Measurements from ENCODE around the gene GPR135.

The GPR135 gene

DNA sequence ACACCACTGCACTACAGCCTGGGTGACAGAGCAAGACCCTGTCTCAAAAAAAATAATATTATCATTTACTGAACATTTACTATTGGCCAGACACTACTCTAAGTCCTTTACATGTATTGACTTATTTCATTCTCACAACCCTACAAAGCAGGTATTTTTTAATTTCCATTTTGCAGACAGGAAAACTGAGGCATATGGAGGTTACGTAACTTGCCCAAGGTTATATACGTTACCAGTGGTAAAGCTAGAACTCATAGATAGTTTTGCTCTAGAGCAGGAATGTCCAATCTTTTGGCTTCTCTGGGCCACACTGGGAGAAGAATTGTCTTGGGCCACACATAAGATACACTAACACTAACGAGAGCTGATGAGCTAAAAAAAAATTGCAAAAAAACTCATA lies 13.4 kb upstream of the GPR135 start:
- Histone ChIP-seq H3K4me3 (ENCODE audit: low read length) (no peak overlapping the region), H3K27ac (ENCODE audit: low read depth, low read length) (no peak overlapping the region), H3K9me3 (ENCODE audit: control insufficient read depth, insufficient read depth, low read length) (no peaks in the 10 kb centered on the region), H3K79me2 (ENCODE audit: control insufficient read depth, low read length) (peaks cover 29% of the 10 kb centered on the region), H3F3A (ENCODE audit: control insufficient read depth, insufficient read depth) (no peaks in the 10 kb centered on the region), H3K9me2 (replicated peaks; ENCODE audit: control insufficient read depth, low read length) (no peaks in the 10 kb centered on the region), H3K27me3 (ENCODE audit: control insufficient read depth, low read length) (no peaks in the 10 kb centered on the region), H3K4me2 (ENCODE audit: low read length) (no peak overlapping the region), H3K4me1 (ENCODE audit: control insufficient read depth, low read length) (peaks cover 31% of the 10 kb centered on the region), H4K20me1 (ENCODE audit: control insufficient read depth, insufficient read depth, low read depth, low read length) (0 out of 2 replicates have a peak, but pooled peaks cover 3% of the 10 kb centered on the region), H3K36me3 (ENCODE audit: control insufficient read depth, low read length) (peaks cover 54% of the 10 kb centered on the region)
- TF ChIP-seq, protein P1, sequence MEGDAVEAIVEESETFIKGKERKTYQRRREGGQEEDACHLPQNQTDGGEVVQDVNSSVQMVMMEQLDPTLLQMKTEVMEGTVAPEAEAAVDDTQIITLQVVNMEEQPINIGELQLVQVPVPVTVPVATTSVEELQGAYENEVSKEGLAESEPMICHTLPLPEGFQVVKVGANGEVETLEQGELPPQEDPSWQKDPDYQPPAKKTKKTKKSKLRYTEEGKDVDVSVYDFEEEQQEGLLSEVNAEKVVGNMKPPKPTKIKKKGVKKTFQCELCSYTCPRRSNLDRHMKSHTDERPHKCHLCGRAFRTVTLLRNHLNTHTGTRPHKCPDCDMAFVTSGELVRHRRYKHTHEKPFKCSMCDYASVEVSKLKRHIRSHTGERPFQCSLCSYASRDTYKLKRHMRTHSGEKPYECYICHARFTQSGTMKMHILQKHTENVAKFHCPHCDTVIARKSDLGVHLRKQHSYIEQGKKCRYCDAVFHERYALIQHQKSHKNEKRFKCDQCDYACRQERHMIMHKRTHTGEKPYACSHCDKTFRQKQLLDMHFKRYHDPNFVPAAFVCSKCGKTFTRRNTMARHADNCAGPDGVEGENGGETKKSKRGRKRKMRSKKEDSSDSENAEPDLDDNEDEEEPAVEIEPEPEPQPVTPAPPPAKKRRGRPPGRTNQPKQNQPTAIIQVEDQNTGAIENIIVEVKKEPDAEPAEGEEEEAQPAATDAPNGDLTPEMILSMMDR (IDR thresholded peaks at IDR 0.05; ENCODE audit: low read depth, low read length, poor library complexity, severe bottlenecking) = no peak
- no peak for TF ChIP-seq EZH2phosphoT487 (IDR thresholded peaks at IDR 0.05; ENCODE audit: borderline replicate concordance, low read length)

DNA sequence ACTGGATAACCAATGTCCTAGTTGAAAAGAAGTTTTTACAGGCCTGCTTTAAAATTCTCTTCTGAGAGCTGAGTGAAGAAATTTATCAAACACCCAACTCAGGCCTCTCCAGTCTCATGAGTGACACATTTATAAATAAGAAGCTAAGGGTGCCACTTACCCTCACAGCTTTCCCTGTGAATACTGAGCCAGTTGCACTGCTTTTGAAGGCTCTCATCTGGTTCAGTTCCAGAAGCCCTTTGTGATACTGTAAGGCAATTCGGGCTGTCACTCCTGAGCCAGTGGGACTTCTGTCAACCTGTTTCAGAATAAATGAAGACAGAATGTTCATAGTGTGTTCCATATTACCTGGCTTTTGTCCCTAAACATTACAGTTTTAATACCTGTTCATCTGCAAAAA lies 10.5 kb upstream of the GPR135 start:
- peaks cover 3% of the 10 kb centered on the region; the same call in 1 of the 2 replicates for H3K79me2 ChIP-seq (ENCODE audit: control insufficient read depth, low read length)
- H3K36me3 ChIP-seq (ENCODE audit: control insufficient read depth, low read length) = peaks cover 52% of the 10 kb centered on the region
- TF ChIP-seq, protein P1 (IDR thresholded peaks at IDR 0.05; ENCODE audit: low read depth, low read length, poor library complexity, severe bottlenecking) = no peak
- no peak for TF ChIP-seq EZH2phosphoT487 (IDR thresholded peaks at IDR 0.05; ENCODE audit: borderline replicate concordance, low read length)
- no peaks in the 10 kb centered on the region for H3K9me3 ChIP-seq (ENCODE audit: control insufficient read depth, insufficient read depth, low read length)
- H3K9me2 ChIP-seq (replicated peaks; ENCODE audit: control insufficient read depth, low read length) = no peaks in the 10 kb centered on the region
- H3F3A ChIP-seq (ENCODE audit: control insufficient read depth, insufficient read depth) = no peaks in the 10 kb centered on the region
- H3K4me3 ChIP-seq (ENCODE audit: low read length) = no peak overlapping the region
- H3K4me1 ChIP-seq (ENCODE audit: control insufficient read depth, low read length) = peaks cover 5% of the 10 kb centered on the region
- H3K27ac ChIP-seq (ENCODE audit: low read depth, low read length) = no peak overlapping the region
- no peak overlapping the region for H3K4me2 ChIP-seq (ENCODE audit: low read length)
- H3K27me3 ChIP-seq (ENCODE audit: control insufficient read depth, low read length) = no peaks in the 10 kb centered on the region
- H4K20me1 ChIP-seq (ENCODE audit: control insufficient read depth, insufficient read depth, low read depth, low read length) = 0 out of 2 replicates have a peak, but pooled peaks cover 3% of the 10 kb centered on the region

DNA sequence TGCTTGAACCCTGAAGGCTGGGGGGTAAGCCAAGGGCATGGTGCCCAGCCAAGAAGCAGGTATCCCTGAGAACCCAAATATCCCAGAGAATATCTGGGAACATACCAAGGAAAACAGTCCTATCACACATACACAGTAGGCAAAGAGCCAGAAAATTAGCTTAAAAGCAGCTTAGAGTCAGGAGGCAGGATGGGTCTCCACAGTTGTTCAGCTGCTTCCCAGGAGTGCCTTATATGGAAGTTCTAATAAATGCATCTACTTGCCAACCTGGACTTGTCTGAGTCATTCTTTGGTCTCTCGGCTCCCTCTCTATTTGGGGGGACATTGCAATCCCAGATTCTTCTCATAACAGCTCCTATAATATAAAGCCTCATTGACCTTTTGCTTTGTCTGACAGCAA lies 9.0 kb upstream of the GPR135 start:
- Histone ChIP-seq H3K36me3 (ENCODE audit: control insufficient read depth, low read length) (peaks cover 53% of the 10 kb centered on the region), H3K4me2 (ENCODE audit: low read length) (no peak overlapping the region), H3K4me1 (ENCODE audit: control insufficient read depth, low read length) (no peaks in the 10 kb centered on the region), H4K20me1 (ENCODE audit: control insufficient read depth, insufficient read depth, low read depth, low read length) (0 out of 2 replicates have a peak, but pooled peaks cover 3% of the 10 kb centered on the region), H3K27me3 (ENCODE audit: control insufficient read depth, low read length) (no peaks in the 10 kb centered on the region), H3K9me2 (replicated peaks; ENCODE audit: control insufficient read depth, low read length) (no peaks in the 10 kb centered on the region), H3K9me3 (ENCODE audit: control insufficient read depth, insufficient read depth, low read length) (no peaks in the 10 kb centered on the region), H3F3A (ENCODE audit: control insufficient read depth, insufficient read depth) (no peaks in the 10 kb centered on the region), H3K79me2 (ENCODE audit: control insufficient read depth, low read length) (no peaks in the 10 kb centered on the region), H3K4me3 (ENCODE audit: low read length) (no peak overlapping the region), H3K27ac (ENCODE audit: low read depth, low read length) (no peak overlapping the region)
- no peak for TF ChIP-seq EZH2phosphoT487 (IDR thresholded peaks at IDR 0.05; ENCODE audit: borderline replicate concordance, low read length)
- TF ChIP-seq, protein P1 (IDR thresholded peaks at IDR 0.05; ENCODE audit: low read depth, low read length, poor library complexity, severe bottlenecking) = no peak
